Astrocyte (in vitro differentiated cells and primary cell): Measurements from ENCODE around the gene NEK9. TPM values are rescaled to one million over a fixed set of nuclear protein-coding genes. Genes with fewer than 3 reads are reported as not detected.
"Not testable (repeated sequence)": the region's sequence is repeated elsewhere in the genome, so short reads cannot be mapped to it uniquely, and the experiment has no call there.

Experiments used
- DNase-seq: peaks from one replicate; pipeline ENCODE4 v3.0.0-alpha.2; 2010; ENCODE audit warnings: low read depth
- FAIRE-seq: peaks from 2 replicates; lab custom pipeline; 2011; peaks lifted over from hg19 to GRCh38; lab: Jason Lieb, UNC
- H2AFZ ChIP-seq: 2 replicates; pipeline ENCODE4 v1.6.0; 2012; ENCODE audit warnings: low read depth, low read length, inconsistent platforms
- H3K27ac ChIP-seq: 2 replicates; pipeline ENCODE4 v1.5.1; 2011; ENCODE audit warnings: low read depth, low read length, inconsistent platforms
- H3K27me3 ChIP-seq: 2 replicates; pipeline ENCODE4 v1.6.0; 2011; ENCODE audit warnings: low read length, inconsistent platforms; ENCODE audit not compliant: insufficient read depth
- H3K36me3 ChIP-seq: 2 replicates; pipeline ENCODE4 v1.5.1; 2011; ENCODE audit warnings: low read length, inconsistent platforms; ENCODE audit not compliant: insufficient read depth
- H3K4me1 ChIP-seq: 2 replicates; pipeline ENCODE4 v1.5.1; 2011; ENCODE audit warnings: low read length, inconsistent platforms; ENCODE audit not compliant: insufficient read depth
- H3K4me2 ChIP-seq: 2 replicates; pipeline ENCODE4 v1.6.0; 2012; ENCODE audit warnings: low read length, inconsistent platforms
- H3K4me3 ChIP-seq: 2 replicates; pipeline ENCODE4 v1.5.1; 2011; ENCODE audit warnings: low read depth, mild to moderate bottlenecking, low read length, inconsistent platforms; ENCODE audit not compliant: insufficient read depth
- H3K79me2 ChIP-seq: 2 replicates; pipeline ENCODE4 v1.6.0; 2012; ENCODE audit warnings: mild to moderate bottlenecking, low read length, inconsistent platforms; ENCODE audit not compliant: insufficient read depth
- H3K9ac ChIP-seq: 2 replicates; pipeline ENCODE4 v1.6.0; 2012; ENCODE audit warnings: mild to moderate bottlenecking, low read length, inconsistent platforms
- H3K9me3 ChIP-seq: 2 replicates; pipeline ENCODE4 v1.5.1; 2012; ENCODE audit warnings: low read depth, mild to moderate bottlenecking, low read length, inconsistent platforms; ENCODE audit not compliant: insufficient read depth
- H4K20me1 ChIP-seq: 2 replicates; pipeline ENCODE4 v1.6.0; 2012; ENCODE audit warnings: low read length, inconsistent platforms; ENCODE audit not compliant: insufficient read depth
- H3K27ac Mint-ChIP-seq: one replicate; pipeline ENCODE4 v1.8.0; 2021; ENCODE audit warnings: mild to moderate bottlenecking, mixed read lengths; ENCODE audit not compliant: unreplicated experiment
- H3K27me3 Mint-ChIP-seq: one replicate; pipeline ENCODE4 v1.8.0; 2021; ENCODE audit warnings: low read depth, mixed read lengths; ENCODE audit not compliant: unreplicated experiment
- H3K36me3 Mint-ChIP-seq: one replicate; pipeline ENCODE4 v1.8.0; 2021; ENCODE audit warnings: low read depth, mixed read lengths; ENCODE audit not compliant: unreplicated experiment
- H3K4me1 Mint-ChIP-seq: one replicate; pipeline ENCODE4 v1.8.0; 2021; ENCODE audit warnings: low read depth, mixed read lengths; ENCODE audit not compliant: unreplicated experiment
- H3K4me3 Mint-ChIP-seq: one replicate; pipeline ENCODE4 v1.8.0; 2021; ENCODE audit warnings: mild to moderate bottlenecking, moderate library complexity, mixed read lengths; ENCODE audit not compliant: unreplicated experiment
- H3K9me3 Mint-ChIP-seq: one replicate; pipeline ENCODE4 v1.8.0; 2021; ENCODE audit warnings: mild to moderate bottlenecking, mixed read lengths; ENCODE audit not compliant: unreplicated experiment
- CTCF ChIP-seq: IDR thresholded peaks from 2 replicates; pipeline ENCODE4 v1.5.1; 2011; ENCODE audit warnings: low read depth, mild to moderate bottlenecking, inconsistent platforms, low read length, moderate library complexity; ENCODE audit not compliant: insufficient read depth
- EZH2 ChIP-seq: IDR thresholded peaks from 2 replicates; pipeline ENCODE4 v1.6.1; 2012; ENCODE audit warnings: mild to moderate bottlenecking, low read length, inconsistent platforms; ENCODE audit not compliant: insufficient read depth
- total RNA-seq: library from RNA; stranded (reverse); gene quantifications from 2 replicates; pipeline ENCODE4 v1.2.1, GENCODE V29; 2021

Gene NEK9
- total RNA-seq, 1 donor from 2014 or later = 45.2 TPM

GRCh38 chr14:75151851-75152250, 25.0 kb upstream of the NEK9 start:
- Histone ChIP-seq H3K27ac (no peak overlapping the region), H3K4me2 (no peak overlapping the region), H3K27me3 (no peaks in the 10 kb centered on the region), H2AFZ (no peak overlapping the region), H3K36me3 (peaks cover 12% of the 10 kb centered on the region), H3K9ac (no peak overlapping the region), H3K9me3 (no peaks in the 10 kb centered on the region), H4K20me1 (peaks cover 65% of the 10 kb centered on the region), H3K79me2 (peaks cover 70% of the 10 kb centered on the region), H3K4me1 (peaks cover 8% of the 10 kb centered on the region), H3K4me3 (no peak overlapping the region)
- no peak overlapping the region for H3K4me3 Mint-ChIP-seq
- FAIRE-seq = no peak
- no peak for DNase-seq
- no peaks in the 10 kb centered on the region for H3K36me3 Mint-ChIP-seq
- H3K27me3 Mint-ChIP-seq = no peaks in the 10 kb centered on the region
- peaks cover 23% of the 10 kb centered on the region for H3K4me1 Mint-ChIP-seq
- H3K27ac Mint-ChIP-seq = no peak overlapping the region
- H3K9me3 Mint-ChIP-seq = no peaks in the 10 kb centered on the region
- TF ChIP-seq EZH2 = no peak
- TF ChIP-seq CTCF = no peak

GRCh38 chr14:75150637-75151036, 23.8 kb upstream of the NEK9 start:
- Histone ChIP-seq H3K36me3 (peaks cover 15% of the 10 kb centered on the region), H4K20me1 (peaks cover 53% of the 10 kb centered on the region), H3K79me2 (peaks cover 67% of the 10 kb centered on the region)
- H3K4me2 ChIP-seq, H3K27me3 ChIP-seq, H3K36me3 Mint-ChIP-seq, DNase-seq, H3K9me3 Mint-ChIP-seq, H3K4me3 Mint-ChIP-seq, H3K27me3 Mint-ChIP-seq, H2AFZ ChIP-seq, H3K9ac ChIP-seq, H3K27ac ChIP-seq, H3K4me3 ChIP-seq, H3K9me3 ChIP-seq, H3K27ac Mint-ChIP-seq, FAIRE-seq, H3K4me1 ChIP-seq: not testable (repeated sequence)
- peaks cover 29% of the 10 kb centered on the region for H3K4me1 Mint-ChIP-seq

- Histone ChIP-seq H3K27ac (no peak overlapping the region), H3K4me1 (peaks cover 7% of the 10 kb centered on the region), H4K20me1 (peaks cover 51% of the 10 kb centered on the region), H3K36me3 (peaks cover 16% of the 10 kb centered on the region), H3K79me2 (peaks cover 65% of the 10 kb centered on the region), H3K4me2 (no peak overlapping the region), H3K27me3 (no peaks in the 10 kb centered on the region), H3K9ac (no peak overlapping the region), H2AFZ (no peak overlapping the region), H3K4me3 (no peak overlapping the region), H3K9me3 (no peaks in the 10 kb centered on the region)
- H3K27ac Mint-ChIP-seq = no peak overlapping the region
- no peaks in the 10 kb centered on the region for H3K9me3 Mint-ChIP-seq
- no peaks in the 10 kb centered on the region for H3K27me3 Mint-ChIP-seq
- no peak for DNase-seq
- peaks cover 28% of the 10 kb centered on the region for H3K4me1 Mint-ChIP-seq
- peaks cover under 1% of the 10 kb centered on the region for H3K36me3 Mint-ChIP-seq
- H3K4me3 Mint-ChIP-seq = no peak overlapping the region
- FAIRE-seq = no peak
- TF ChIP-seq CTCF (no peak), EZH2 (no peak)
Observed at GRCh38 chr14:75150150-75150549, 23.3 kb upstream of the NEK9 start.
